D341Med (cell line): Measurements from ENCODE around the gene NNAT.
A peak's percentile ranks its signal among the peaks of the same experiment; 100 is the strongest.

Experiments used
- DNase-seq: peaks from one replicate; pipeline ENCODE4 v3.0.0; 2012; ENCODE audit warnings: low spot score

NNAT gene

DNA sequence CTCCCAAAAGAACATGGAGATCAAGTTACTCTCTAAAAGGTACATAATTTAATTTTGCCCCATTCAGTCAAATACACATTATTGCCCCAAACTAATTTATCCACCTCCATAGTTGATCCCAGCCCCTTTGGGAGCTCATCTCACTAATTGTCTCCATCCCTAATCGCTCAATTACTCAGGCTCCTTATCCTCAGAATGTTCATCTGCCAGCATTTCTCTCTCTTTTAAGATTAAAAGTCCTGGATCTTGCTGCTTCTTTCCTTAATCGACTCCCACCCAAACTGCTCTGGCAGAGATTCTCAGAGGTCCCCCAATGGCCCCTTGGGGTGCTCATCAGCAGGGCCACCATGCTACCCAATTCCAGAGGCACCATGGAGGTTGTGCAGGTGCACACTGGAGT, 18.4 kb upstream of the NNAT start:
- peak; percentile 71 for DNase-seq

DNA sequence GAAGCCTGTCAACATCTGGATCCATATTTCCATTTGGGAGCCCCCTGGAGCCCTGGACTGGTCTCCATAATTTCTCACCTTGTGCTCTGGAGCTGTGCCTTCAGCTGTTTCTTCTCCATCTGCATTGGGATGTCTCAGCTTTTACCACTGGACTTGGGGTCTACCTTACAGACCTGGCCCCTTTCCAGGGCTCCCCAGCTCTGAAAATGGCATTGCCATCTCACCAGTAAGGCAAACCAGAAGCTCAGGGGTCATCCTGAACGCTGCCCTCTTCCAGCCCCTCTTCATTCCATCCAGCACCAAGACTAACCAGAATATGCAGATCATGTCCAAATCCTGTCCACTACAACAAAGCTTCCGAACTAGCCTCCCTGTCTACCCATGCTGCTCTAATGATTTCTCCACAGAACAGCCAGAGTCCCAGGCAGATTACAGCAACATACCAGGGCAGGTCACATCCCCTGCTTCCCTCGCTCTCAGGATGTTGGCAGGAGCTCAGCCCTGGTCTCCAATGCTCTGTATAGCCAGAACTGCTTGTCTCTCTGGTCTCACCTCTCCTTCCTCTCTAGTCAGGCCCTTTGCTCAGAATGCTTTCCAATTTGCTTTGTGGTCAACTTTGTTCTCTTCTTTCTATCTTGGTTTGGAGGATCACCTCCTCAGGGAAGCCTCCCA, 17.7 kb upstream of the NNAT start:
- DNase-seq: no peak

DNA sequence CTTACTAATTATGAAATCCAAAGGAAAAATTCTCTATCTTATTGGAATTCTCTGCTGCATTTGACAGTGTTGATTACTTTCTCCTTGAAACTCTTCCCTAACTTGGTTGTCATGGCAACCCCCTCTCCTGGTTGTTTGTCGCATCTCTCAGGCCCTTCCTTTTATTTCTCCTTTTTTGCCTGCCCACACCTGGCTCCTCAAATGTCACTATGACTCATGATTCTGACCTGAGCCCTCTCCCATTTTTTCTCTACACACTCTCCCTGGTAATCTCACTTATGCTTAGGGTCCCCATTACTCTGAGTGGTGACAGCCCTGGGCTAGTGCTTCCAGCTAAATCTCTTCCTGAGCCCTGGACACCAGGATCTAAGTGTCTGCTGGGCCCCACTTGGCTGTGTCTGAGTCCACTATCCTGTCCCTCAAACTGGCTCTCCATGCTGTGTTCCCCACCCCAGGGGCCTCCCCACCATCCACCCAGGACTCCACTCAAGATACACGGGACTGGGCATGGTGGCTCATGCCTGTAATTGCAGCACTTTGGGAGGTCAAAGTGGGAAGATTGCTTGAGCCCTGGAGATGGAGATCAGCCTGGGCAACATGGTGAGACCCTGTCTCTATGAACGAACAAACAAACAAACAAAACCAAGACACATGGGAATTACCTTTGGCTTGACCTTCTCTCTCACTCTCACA, 16.5 kb upstream of the NNAT start:
- DNase-seq: no peak

- DNase-seq: no peak
These were observed 15.5 kb upstream of the NNAT start for GRCh38 chr20:37505263-37506151.

DNA sequence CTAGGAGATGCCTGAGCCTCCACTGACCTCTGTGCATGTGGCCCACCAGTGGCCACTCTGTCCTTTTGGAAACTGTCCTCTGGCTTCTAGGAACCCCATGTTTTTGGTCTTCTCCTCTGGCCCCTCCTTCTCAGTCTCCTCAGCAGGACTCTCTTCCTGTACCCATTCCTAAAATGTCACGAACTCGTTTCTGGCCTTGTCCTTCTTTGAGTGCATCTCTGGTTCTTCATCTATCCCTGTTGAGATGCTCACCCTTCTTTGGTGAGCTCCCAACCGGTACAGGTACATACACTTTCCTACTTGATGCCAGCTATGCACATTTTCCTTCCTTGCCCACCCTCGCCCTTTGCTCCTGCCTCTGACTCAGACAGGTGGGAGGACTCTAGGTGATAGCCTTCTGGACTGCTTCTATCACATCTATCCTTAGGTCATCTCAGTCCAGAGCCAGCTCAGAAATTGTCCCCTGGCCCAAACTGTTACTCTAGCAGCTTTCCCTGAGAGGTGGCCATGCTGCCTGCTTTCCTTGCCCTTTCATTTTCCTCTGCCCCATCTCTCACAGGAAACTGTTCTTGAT, 14.8 kb upstream of the NNAT start:
- no peak for DNase-seq

DNA sequence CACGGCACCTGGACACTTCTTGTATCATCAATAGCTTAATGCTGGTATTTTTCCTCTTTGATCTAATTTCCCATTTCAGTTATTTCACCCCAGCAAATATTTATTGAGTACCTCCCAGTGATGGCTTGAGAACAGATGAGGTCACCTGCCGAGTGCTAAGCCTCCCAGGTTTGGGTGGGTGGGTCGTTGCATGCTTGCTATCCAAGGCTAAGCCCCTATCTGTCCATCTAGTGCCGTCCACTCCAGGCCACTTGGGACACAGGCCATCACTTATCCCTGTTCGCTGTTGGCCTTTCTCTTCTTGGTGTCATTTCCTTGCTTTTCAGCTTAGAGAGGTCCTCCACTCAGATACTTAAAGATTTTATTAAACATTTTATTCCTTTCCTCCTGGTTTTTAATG, 10.8 kb upstream of the NNAT start:
- DNase-seq: no peak

- no peak for DNase-seq
These were observed 9.3 kb upstream of the NNAT start for GRCh38 chr20:37511610-37512275.

- DNase-seq: no peak
These were observed 7.2 kb upstream of the NNAT start for GRCh38 chr20:37513779-37514359.

DNA sequence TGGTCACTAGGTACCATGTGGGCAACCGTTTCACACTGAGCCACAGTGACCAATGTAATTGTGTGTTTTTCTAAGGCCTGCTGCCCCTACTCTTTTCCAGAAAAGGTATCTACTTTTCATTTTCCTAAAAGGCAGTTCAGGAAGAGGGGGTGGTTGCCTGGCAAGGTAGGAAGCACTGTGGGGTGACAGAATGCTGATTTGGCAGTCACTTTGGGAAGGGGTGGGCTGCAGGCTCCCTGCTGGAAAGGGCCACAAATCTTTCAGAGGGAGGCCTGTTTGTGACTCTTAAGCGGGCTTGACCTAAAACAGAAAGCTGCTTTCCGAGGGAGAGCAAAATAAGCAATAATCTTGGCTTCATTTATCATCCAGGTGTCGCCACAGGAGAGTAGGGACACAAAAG, 5.2 kb upstream of the NNAT start:
- DNase-seq: no peak

- peak; percentile 69 for DNase-seq
These were observed 4.0 kb upstream of the NNAT start for GRCh38 chr20:37516811-37517750.

GRCh38 chr20:37518059-37518458, 3.0 kb upstream of the NNAT start:
- DNase-seq: peak; percentile 20

- peak; percentile 56 for DNase-seq
These were observed 2.2 kb upstream of the NNAT start for GRCh38 chr20:37518606-37519507.

DNA sequence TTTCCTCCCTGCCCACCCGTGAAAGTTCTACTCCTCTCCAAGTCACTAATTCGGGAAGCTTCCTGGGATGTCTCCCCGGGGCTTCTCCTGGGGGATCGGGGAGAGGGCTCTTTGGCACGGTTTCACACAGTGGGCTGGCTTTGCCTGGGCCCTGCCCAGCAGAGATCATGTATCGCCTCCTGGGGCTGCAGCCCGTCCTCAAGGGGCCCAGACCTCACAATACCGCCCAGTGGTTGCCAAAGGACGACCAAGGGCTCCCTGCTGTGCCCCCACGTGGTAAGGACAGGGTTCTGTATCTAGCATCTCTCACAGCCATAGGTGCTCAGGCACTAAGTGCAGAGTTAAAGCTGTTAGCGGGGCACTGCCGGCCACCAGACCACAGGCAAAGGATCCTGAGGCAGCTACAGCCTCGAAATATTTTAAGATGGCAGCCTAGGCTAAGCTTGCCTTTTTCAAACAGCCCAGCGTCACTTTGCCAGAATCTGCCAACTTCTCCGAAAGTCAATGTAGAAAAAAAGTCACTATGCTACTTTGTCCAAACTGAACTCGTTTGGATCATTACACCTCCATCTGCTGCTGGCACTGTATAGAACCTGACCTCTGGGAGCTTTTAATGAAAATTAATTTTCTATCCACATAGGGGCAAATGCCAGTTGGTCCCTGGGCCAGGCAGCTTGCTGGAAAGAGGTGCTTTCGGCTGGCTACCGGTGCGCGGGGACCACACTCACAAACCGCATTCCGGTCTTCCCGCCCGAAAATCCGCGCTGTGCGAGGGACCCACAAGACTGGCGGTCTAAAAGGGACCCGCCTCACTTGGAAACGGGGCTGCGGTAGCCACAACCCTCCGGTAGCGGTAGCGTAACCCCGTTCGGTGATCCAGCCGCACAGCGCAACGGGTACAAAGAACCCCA, 1.3 kb upstream of the NNAT start:
- DNase-seq: peak; percentile 82

DNA sequence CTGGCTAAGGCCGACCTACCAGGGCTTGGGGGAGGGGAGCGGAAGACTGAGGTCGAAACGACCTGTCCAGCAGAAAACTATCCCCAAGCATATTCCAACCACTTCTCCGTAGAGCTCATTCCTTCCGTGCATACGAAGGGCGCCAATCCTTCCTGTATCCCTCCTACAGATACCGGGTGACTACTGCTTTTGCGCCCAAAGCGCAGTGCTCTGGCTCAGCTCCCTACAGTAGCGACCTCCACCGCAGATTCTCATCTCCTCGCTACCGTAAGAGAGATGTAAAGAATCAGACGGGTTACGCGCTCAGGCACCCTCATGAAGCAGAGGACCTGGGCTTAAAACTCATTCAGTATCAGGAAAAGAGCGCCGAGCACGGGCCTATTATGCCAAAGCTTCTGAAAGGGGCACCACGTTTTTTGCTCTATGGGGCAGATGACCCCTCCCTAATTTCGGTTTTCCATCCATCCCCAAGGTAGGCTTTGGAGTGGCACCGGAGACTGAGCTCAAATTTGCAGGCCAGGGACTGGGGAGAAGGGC, 563 bp upstream of the NNAT start:
- peak; percentile 10 for DNase-seq

- peak; percentile 30 for DNase-seq
These were observed 1.4 kb downstream of the NNAT start for GRCh38 chr20:37522260-37523011.

GRCh38 chr20:37523012-37523391, 2.0 kb downstream of the NNAT start:
- peak; percentile 11 for DNase-seq
